Liver (tissue), 9 donors: ENCODE measurements around the gene SKAP1. TPM values are rescaled to one million over a fixed set of nuclear protein-coding genes. Genes with fewer than 3 reads are reported as not detected.

Experiments
- DNase-seq: peaks from one replicate; pipeline ENCODE4 v3.0.0-alpha.2; 2017; ENCODE audit warnings: low spot score
- H3K27ac ChIP-seq, 2 donors: one replicate each; pipeline ENCODE4 v1.7.0; 2013; ENCODE audit warnings: inconsistent platforms in 2 of 2, low read length in 2 of 2, control low read depth in 1 of 2, low read depth in 1 of 2, mild to moderate bottlenecking in 1 of 2
- H3K27me3 ChIP-seq, 4 donors: one replicate each; pipeline versions ENCODE4 v1.6.1 to v1.7.0; 2013; ENCODE audit warnings: low read length in 3 of 4, inconsistent platforms in 1 of 4, mild to moderate bottlenecking in 1 of 4, moderate library complexity in 1 of 4; ENCODE audit not compliant: control insufficient read depth in 4 of 4, insufficient read depth in 4 of 4
- H3K36me3 ChIP-seq, 4 donors: one replicate each; pipeline versions ENCODE4 v1.6.1 to v1.7.0; 2013; ENCODE audit warnings: low read length in 3 of 4, mild to moderate bottlenecking in 3 of 4, low read depth in 1 of 4, moderate library complexity in 1 of 4; ENCODE audit not compliant: control insufficient read depth in 4 of 4, insufficient read depth in 3 of 4
- H3K4me1 ChIP-seq, 4 donors: one replicate each; pipeline versions ENCODE4 v1.6.1 to v1.7.0; 2013; ENCODE audit warnings: low read length in 3 of 4, mild to moderate bottlenecking in 3 of 4, moderate library complexity in 1 of 4; ENCODE audit not compliant: control insufficient read depth in 4 of 4, insufficient read depth in 4 of 4
- H3K4me3 ChIP-seq, 3 donors: one replicate each; pipeline versions ENCODE4 v1.6.1 to v1.7.0; 2013; ENCODE audit warnings: low read length in 3 of 3, control low read depth in 1 of 3, low read depth in 1 of 3, mild to moderate bottlenecking in 1 of 3
- H3K9ac ChIP-seq, 2 donors: one replicate each; pipeline ENCODE4 v1.7.0; 2013; ENCODE audit warnings: low read length in 2 of 2, mild to moderate bottlenecking in 2 of 2, moderate library complexity in 2 of 2, control low read depth in 1 of 2, low read depth in 1 of 2
- H3K9me3 ChIP-seq, 4 donors: one replicate each; pipeline versions ENCODE4 v1.6.1 to v1.7.0; 2013; ENCODE audit warnings: low read length in 3 of 4; ENCODE audit not compliant: control insufficient read depth in 4 of 4
- EGR1 ChIP-seq, 2 donors: IDR thresholded peaks; 2 replicates each; pipeline ENCODE4 v1.6.1; 2016 to 2018; ENCODE audit warnings: antibody characterized with exemption in 2 of 2, low read depth in 2 of 2
- GABPA ChIP-seq, 2 donors: IDR thresholded peaks in 1 of 2; conservative IDR thresholded peaks in 1 of 2; 2 replicates each; pipeline ENCODE4 v1.6.1; 2016; ENCODE audit warnings: antibody characterized with exemption in 2 of 2, mild to moderate bottlenecking in 1 of 2, moderate library complexity in 1 of 2
- HNF4G ChIP-seq: IDR thresholded peaks from 2 replicates; pipeline ENCODE4 v1.6.1; 2016; ENCODE audit warnings: antibody characterized with exemption
- JUND ChIP-seq, 2 donors: IDR thresholded peaks; 2 replicates each; pipeline ENCODE4 v1.6.1; 2016; ENCODE audit warnings: antibody characterized with exemption in 2 of 2
- NR2F2 ChIP-seq: IDR thresholded peaks from 2 replicates; pipeline ENCODE4 v1.6.1; 2016; ENCODE audit warnings: antibody characterized with exemption
- RAD21 ChIP-seq, 2 donors: IDR thresholded peaks; 2 replicates each; pipeline ENCODE4 v1.6.1; 2016; ENCODE audit warnings: antibody characterized with exemption in 2 of 2, mild to moderate bottlenecking in 2 of 2
- SP1 ChIP-seq: IDR thresholded peaks from 2 replicates; pipeline ENCODE4 v1.6.1; 2018; ENCODE audit warnings: antibody characterized with exemption, mild to moderate bottlenecking
- TAF1 ChIP-seq: conservative IDR thresholded peaks from 2 replicates; pipeline ENCODE4 v1.6.1; 2016; ENCODE audit warnings: antibody characterized with exemption, mild to moderate bottlenecking
- YY1 ChIP-seq: IDR thresholded peaks from 2 replicates; pipeline ENCODE4 v1.6.1; 2016; ENCODE audit warnings: antibody characterized with exemption, mild to moderate bottlenecking
- WGBS: extraction: QIAGEN DNeasy Blood & Tissue Kit; methylation state at CpG from one replicate; pipeline ENCODE4 v1.1.7; 2013; 5-methylcytosine and 5-hydroxymethylcytosine counted together
- polyA plus RNA-seq, 2 donors: library from polyadenylated mRNA; stranded (reverse) in 1 of 2; unstranded in 1 of 2; fragments of 200-250 nt in 1 of 2; fragments of >200 nt in 1 of 2; fragmentation: Nextera tagmentation in 1 of 2; extraction: Ambion mirVana in 1 of 2; gene quantifications; one replicate each; pipeline versions ENCODE4 v1.2.1 to v1.2.3, GENCODE V29; 2013 to 2015
- total RNA-seq, 2 donors: library from RNA; depleted of rRNA; stranded (reverse); fragments of >200 nt; gene quantifications; one replicate each; pipeline ENCODE4 v1.2.3, GENCODE V29; 2014
- TF ChIP-seq, protein P1 (sequence below): IDR thresholded peaks from 2 replicates; pipeline ENCODE4 v1.6.1; 2016; ENCODE audit warnings: antibody characterized with exemption, mild to moderate bottlenecking
- TF ChIP-seq, protein P2 (sequence below): IDR thresholded peaks from 2 replicates; pipeline ENCODE4 v1.6.1; 2016; ENCODE audit warnings: antibody characterized with exemption
- TF ChIP-seq, protein P3 (sequence below): IDR thresholded peaks from 2 replicates; pipeline ENCODE4 v1.6.1; 2016; ENCODE audit warnings: antibody characterized with exemption
- TF ChIP-seq, protein P4 (sequence below): IDR thresholded peaks from 2 replicates; pipeline ENCODE4 v1.6.1; 2016; ENCODE audit warnings: antibody characterized with exemption
- donor health status: healthy.
- donor health status: healthy.
- donor health status: healthy.
- donor health status: healthy.
- donor health status: healthy.

SKAP1 gene
- total and polyA plus RNA-seq, 4 donors: 2.5 to 20.8 (median 11.3) TPM

DNA sequence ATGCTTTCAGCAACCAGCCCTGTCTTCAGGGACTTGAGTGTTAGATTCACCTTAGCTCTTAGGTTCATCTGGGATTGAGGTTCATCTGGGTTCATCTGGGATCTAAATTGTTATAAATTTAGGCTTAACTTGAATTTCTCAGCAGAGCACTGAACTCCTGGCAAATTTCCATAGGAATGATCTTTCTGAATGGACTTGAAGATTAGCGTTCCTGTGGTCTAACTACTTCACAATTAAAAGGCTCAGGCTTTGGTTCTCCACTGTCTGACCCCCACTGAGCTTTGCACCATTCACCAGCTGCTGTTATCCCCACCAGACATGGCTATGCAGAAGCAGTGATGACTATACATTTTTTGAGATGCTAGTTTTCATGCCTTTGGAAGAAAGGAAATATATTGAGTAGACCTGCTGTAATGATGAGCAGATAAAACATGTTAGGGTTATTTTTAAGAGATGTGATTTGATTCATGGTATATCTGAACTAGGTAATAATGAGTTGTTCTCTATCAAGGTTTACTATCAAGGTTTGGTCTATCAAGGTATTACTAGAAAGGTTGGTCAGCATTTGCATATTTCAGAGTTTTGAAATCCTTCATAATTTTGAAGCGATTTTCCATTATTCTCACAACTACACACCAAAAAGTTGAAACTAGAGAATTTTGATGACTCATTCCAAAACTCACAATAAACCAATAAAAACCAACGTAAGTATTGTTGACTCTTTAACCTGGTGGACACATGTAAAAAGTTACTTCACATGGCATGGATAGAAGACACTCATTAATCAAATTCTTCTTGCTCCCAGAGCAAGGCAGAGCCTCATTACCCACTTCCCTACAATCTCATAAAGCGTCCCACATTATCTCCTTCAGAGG, 250.7 kb downstream of the SKAP1 start:
- no peak for TF ChIP-seq SP1
- TF ChIP-seq, protein P1, sequence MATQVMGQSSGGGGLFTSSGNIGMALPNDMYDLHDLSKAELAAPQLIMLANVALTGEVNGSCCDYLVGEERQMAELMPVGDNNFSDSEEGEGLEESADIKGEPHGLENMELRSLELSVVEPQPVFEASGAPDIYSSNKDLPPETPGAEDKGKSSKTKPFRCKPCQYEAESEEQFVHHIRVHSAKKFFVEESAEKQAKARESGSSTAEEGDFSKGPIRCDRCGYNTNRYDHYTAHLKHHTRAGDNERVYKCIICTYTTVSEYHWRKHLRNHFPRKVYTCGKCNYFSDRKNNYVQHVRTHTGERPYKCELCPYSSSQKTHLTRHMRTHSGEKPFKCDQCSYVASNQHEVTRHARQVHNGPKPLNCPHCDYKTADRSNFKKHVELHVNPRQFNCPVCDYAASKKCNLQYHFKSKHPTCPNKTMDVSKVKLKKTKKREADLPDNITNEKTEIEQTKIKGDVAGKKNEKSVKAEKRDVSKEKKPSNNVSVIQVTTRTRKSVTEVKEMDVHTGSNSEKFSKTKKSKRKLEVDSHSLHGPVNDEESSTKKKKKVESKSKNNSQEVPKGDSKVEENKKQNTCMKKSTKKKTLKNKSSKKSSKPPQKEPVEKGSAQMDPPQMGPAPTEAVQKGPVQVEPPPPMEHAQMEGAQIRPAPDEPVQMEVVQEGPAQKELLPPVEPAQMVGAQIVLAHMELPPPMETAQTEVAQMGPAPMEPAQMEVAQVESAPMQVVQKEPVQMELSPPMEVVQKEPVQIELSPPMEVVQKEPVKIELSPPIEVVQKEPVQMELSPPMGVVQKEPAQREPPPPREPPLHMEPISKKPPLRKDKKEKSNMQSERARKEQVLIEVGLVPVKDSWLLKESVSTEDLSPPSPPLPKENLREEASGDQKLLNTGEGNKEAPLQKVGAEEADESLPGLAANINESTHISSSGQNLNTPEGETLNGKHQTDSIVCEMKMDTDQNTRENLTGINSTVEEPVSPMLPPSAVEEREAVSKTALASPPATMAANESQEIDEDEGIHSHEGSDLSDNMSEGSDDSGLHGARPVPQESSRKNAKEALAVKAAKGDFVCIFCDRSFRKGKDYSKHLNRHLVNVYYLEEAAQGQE: no peak
- TF ChIP-seq TAF1: no peak
- no peak for TF ChIP-seq JUND (IDR thresholded peaks at IDR 0.05)
- TF ChIP-seq YY1: no peak
- peaks cover 0 to 3% (median 0%) of the 10 kb centered on the region in 4 donors for H3K27me3 ChIP-seq
- no peaks in the 10 kb centered on the region for H3K4me1 ChIP-seq
- no peak overlapping the region for H3K27ac ChIP-seq
- no peaks in the 10 kb centered on the region for H3K9me3 ChIP-seq
- no peak overlapping the region for H3K4me3 ChIP-seq
- no peak for DNase-seq
- no peak overlapping the region for H3K9ac ChIP-seq
- WGBS: 78% methylated on average over 4 of the region's 4 CpGs
- no peaks in the 10 kb centered on the region for H3K36me3 ChIP-seq

DNA sequence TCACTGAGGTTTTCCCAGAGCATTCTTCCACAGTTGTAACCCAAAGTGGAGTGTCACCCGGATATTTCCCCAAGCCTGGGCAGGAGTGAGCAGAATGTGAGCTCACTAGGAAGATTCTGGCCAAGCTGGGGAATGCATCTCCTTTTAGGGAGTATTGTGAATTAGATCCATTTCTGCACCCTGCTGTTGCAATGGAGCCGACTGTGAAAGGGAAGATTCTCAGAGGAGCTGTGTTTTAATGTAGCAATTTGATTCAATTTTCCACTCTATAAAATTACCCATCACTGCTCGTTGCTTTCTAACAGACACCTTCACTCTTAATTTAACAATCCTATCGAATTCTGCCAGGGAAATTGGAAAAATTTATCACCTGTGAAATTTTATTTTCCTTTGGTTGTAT, 251.7 kb downstream of the SKAP1 start:
- H3K27ac ChIP-seq: no peak overlapping the region
- no peak for DNase-seq
- H3K4me1 ChIP-seq: no peaks in the 10 kb centered on the region
- H3K36me3 ChIP-seq: no peaks in the 10 kb centered on the region
- 85% methylated on average over 4 of the region's 4 CpGs for WGBS
- no peaks in the 10 kb centered on the region for H3K9me3 ChIP-seq
- no peak for TF ChIP-seq NR2F2
- TF ChIP-seq, protein P2, sequence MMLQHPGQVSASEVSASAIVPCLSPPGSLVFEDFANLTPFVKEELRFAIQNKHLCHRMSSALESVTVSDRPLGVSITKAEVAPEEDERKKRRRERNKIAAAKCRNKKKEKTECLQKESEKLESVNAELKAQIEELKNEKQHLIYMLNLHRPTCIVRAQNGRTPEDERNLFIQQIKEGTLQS: no peak
- TF ChIP-seq SP1: no peak
- no peak for TF ChIP-seq EGR1 (IDR thresholded peaks at IDR 0.05; ENCODE audit: low read depth in 2 of 2)
- TF ChIP-seq RAD21 (IDR thresholded peaks at IDR 0.05): no peak
- TF ChIP-seq, protein P3, sequence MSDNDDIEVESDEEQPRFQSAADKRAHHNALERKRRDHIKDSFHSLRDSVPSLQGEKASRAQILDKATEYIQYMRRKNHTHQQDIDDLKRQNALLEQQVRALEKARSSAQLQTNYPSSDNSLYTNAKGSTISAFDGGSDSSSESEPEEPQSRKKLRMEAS: no peak
- no peak for TF ChIP-seq HNF4G
- TF ChIP-seq, protein P4, sequence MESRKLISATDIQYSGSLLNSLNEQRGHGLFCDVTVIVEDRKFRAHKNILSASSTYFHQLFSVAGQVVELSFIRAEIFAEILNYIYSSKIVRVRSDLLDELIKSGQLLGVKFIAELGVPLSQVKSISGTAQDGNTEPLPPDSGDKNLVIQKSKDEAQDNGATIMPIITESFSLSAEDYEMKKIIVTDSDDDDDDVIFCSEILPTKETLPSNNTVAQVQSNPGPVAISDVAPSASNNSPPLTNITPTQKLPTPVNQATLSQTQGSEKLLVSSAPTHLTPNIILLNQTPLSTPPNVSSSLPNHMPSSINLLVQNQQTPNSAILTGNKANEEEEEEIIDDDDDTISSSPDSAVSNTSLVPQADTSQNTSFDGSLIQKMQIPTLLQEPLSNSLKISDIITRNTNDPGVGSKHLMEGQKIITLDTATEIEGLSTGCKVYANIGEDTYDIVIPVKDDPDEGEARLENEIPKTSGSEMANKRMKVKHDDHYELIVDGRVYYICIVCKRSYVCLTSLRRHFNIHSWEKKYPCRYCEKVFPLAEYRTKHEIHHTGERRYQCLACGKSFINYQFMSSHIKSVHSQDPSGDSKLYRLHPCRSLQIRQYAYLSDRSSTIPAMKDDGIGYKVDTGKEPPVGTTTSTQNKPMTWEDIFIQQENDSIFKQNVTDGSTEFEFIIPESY: no peak
- TF ChIP-seq GABPA (IDR thresholded peaks at IDR 0.05 in 1 of 2, conservative IDR thresholded peaks at IDR 0.05 in 1 of 2): no peak
- H3K9ac ChIP-seq: no peak overlapping the region
- H3K4me3 ChIP-seq: no peak overlapping the region
- peaks cover 0 to 3% (median 0%) of the 10 kb centered on the region in 4 donors for H3K27me3 ChIP-seq
